Measurements from ENCODE around the gene TBC1D22B. TPM values are rescaled to one million over a fixed set of nuclear protein-coding genes. Genes with fewer than 3 reads are reported as not detected.
"Not testable (repeated sequence)": the region's sequence is repeated elsewhere in the genome, so short reads cannot be mapped to it uniquely, and the experiment has no call there.

The TBC1D22B gene
- polyA plus RNA-seq, 4 donors, result 6.4 to 11.2 (median 8.6) TPM

GRCh38 chr6:37306624-37307222 lies 49.2 kb downstream of the TBC1D22B start:
- 93 to 94% (median 93%) methylated on average over 4 of the region's 4 CpGs for WGBS, 3 donors
- FAIRE-seq, result no peak

GRCh38 chr6:37307484-37307883 lies 49.9 kb downstream of the TBC1D22B start:
- peaks cover 6 to 21% (median 6%) of the 10 kb centered on the region in 3 donors for H3K36me3 ChIP-seq (ENCODE audit: control insufficient read depth in 3 of 3, insufficient read depth in 2 of 3, low read depth in 1 of 3, low read length in 3 of 3)
- not testable (repeated sequence) for DNase-seq; H3K4me3 ChIP-seq (ENCODE audit: low read depth in 1 of 3, low read length in 3 of 3); H3K27ac ChIP-seq (ENCODE audit: low read depth in 1 of 3, low read length in 2 of 3); H3K27me3 ChIP-seq (ENCODE audit: control insufficient read depth in 3 of 3, insufficient read depth in 3 of 3, low read length in 3 of 3); H3K4me1 ChIP-seq (ENCODE audit: control insufficient read depth in 3 of 3, insufficient read depth in 2 of 3, low read depth in 1 of 3, low read length in 2 of 3); H3K9me3 ChIP-seq (ENCODE audit: control insufficient read depth in 2 of 2, insufficient read depth in 1 of 2, low read depth in 1 of 2, low read length in 1 of 2); FAIRE-seq
- 88 to 91% (median 89%) methylated on average over 10 of the region's 10 CpGs for WGBS, 3 donors

More at GRCh38 chr6:37306624-37307222, 49.2 kb downstream of the TBC1D22B start:
- H3K36me3 ChIP-seq (ENCODE audit: control insufficient read depth in 3 of 3, insufficient read depth in 2 of 3, low read depth in 1 of 3, low read length in 3 of 3), result peaks cover 6 to 26% (median 12%) of the 10 kb centered on the region in 3 donors
- no peak overlapping the region for H3K27ac ChIP-seq (ENCODE audit: low read depth in 1 of 3, low read length in 2 of 3)
- H3K9me3 ChIP-seq (ENCODE audit: control insufficient read depth in 2 of 2, insufficient read depth in 1 of 2, low read depth in 1 of 2, low read length in 1 of 2), result no peaks in the 10 kb centered on the region
- H3K4me3 ChIP-seq (ENCODE audit: low read depth in 1 of 3, low read length in 3 of 3), result no peak overlapping the region
- H3K4me1 ChIP-seq (ENCODE audit: control insufficient read depth in 3 of 3, insufficient read depth in 2 of 3, low read depth in 1 of 3, low read length in 2 of 3), result peaks cover 0 to 3% (median 0%) of the 10 kb centered on the region in 3 donors
- DNase-seq, result no peak
- H3K27me3 ChIP-seq (ENCODE audit: control insufficient read depth in 3 of 3, insufficient read depth in 3 of 3, low read length in 3 of 3), result no peaks in the 10 kb centered on the region

GRCh38 chr6:37308069-37308815 lies 50.7 kb downstream of the TBC1D22B start:
- no peaks in the 10 kb centered on the region for H3K27me3 ChIP-seq (ENCODE audit: control insufficient read depth in 3 of 3, insufficient read depth in 3 of 3, low read length in 3 of 3)
- peaks cover 0 to 3% (median 0%) of the 10 kb centered on the region in 3 donors for H3K4me1 ChIP-seq (ENCODE audit: control insufficient read depth in 3 of 3, insufficient read depth in 2 of 3, low read depth in 1 of 3, low read length in 2 of 3)
- no peak overlapping the region for H3K4me3 ChIP-seq (ENCODE audit: low read depth in 1 of 3, low read length in 3 of 3)
- H3K36me3 ChIP-seq (ENCODE audit: control insufficient read depth in 3 of 3, insufficient read depth in 2 of 3, low read depth in 1 of 3, low read length in 3 of 3), result peaks cover 2 to 26% (median 6%) of the 10 kb centered on the region in 3 donors
- no peak overlapping the region for H3K27ac ChIP-seq (ENCODE audit: low read depth in 1 of 3, low read length in 2 of 3)
- WGBS, 3 donors, result 57 to 79% (median 75%) methylated on average over 5 of the region's 5 CpGs
- no peak for FAIRE-seq
- H3K9me3 ChIP-seq (ENCODE audit: control insufficient read depth in 2 of 2, insufficient read depth in 1 of 2, low read depth in 1 of 2, low read length in 1 of 2), result no peaks in the 10 kb centered on the region
- DNase-seq, result peak in 1 of 2 donors; percentile 16

- H3K36me3 ChIP-seq (ENCODE audit: control insufficient read depth in 3 of 3, insufficient read depth in 2 of 3, low read depth in 1 of 3, low read length in 3 of 3), result peaks cover 0 to 29% (median 5%) of the 10 kb centered on the region in 3 donors
- no peak for DNase-seq
- H3K27ac ChIP-seq (ENCODE audit: low read depth in 1 of 3, low read length in 2 of 3), result no peak overlapping the region
- WGBS, 3 donors, result 94 to 100% (median 96%) methylated on average over 1 of the region's 1 CpG
- no peak overlapping the region for H3K4me3 ChIP-seq (ENCODE audit: low read depth in 1 of 3, low read length in 3 of 3)
- H3K27me3 ChIP-seq (ENCODE audit: control insufficient read depth in 3 of 3, insufficient read depth in 3 of 3, low read length in 3 of 3), result no peaks in the 10 kb centered on the region
- FAIRE-seq, result no peak
- no peaks in the 10 kb centered on the region for H3K9me3 ChIP-seq (ENCODE audit: control insufficient read depth in 2 of 2, insufficient read depth in 1 of 2, low read depth in 1 of 2, low read length in 1 of 2)
- H3K4me1 ChIP-seq (ENCODE audit: control insufficient read depth in 3 of 3, insufficient read depth in 2 of 3, low read depth in 1 of 3, low read length in 2 of 3), result peaks cover 0 to 3% (median 0%) of the 10 kb centered on the region in 3 donors
These were observed 51.5 kb downstream of the TBC1D22B start for GRCh38 chr6:37309046-37309445.

- Histone ChIP-seq H3K4me1 (ENCODE audit: control insufficient read depth in 3 of 3, insufficient read depth in 2 of 3, low read depth in 1 of 3, low read length in 2 of 3) (peaks cover 0 to 3% (median 0%) of the 10 kb centered on the region in 3 donors), H3K27me3 (ENCODE audit: control insufficient read depth in 3 of 3, insufficient read depth in 3 of 3, low read length in 3 of 3) (no peaks in the 10 kb centered on the region), H3K36me3 (ENCODE audit: control insufficient read depth in 3 of 3, insufficient read depth in 2 of 3, low read depth in 1 of 3, low read length in 3 of 3) (peaks cover 0 to 32% (median 5%) of the 10 kb centered on the region in 3 donors), H3K4me3 (ENCODE audit: low read depth in 1 of 3, low read length in 3 of 3) (no peak overlapping the region), H3K27ac (ENCODE audit: low read depth in 1 of 3, low read length in 2 of 3) (no peak overlapping the region), H3K9me3 (ENCODE audit: control insufficient read depth in 2 of 2, insufficient read depth in 1 of 2, low read depth in 1 of 2, low read length in 1 of 2) (no peaks in the 10 kb centered on the region)
- FAIRE-seq (peak; percentile 93), DNase-seq (no peak)
- WGBS, 3 donors, result 64 to 82% (median 70%) methylated on average over 3 of the region's 3 CpGs
These were observed 52.1 kb downstream of the TBC1D22B start for GRCh38 chr6:37309692-37310091.

GRCh38 chr6:37310966-37311365 lies 53.4 kb downstream of the TBC1D22B start:
- no peaks in the 10 kb centered on the region for H3K27me3 ChIP-seq (ENCODE audit: control insufficient read depth in 3 of 3, insufficient read depth in 3 of 3, low read length in 3 of 3)
- H3K9me3 ChIP-seq (ENCODE audit: control insufficient read depth in 2 of 2, insufficient read depth in 1 of 2, low read depth in 1 of 2, low read length in 1 of 2), result no peaks in the 10 kb centered on the region
- peaks cover 0 to 31% (median 3%) of the 10 kb centered on the region in 3 donors for H3K36me3 ChIP-seq (ENCODE audit: control insufficient read depth in 3 of 3, insufficient read depth in 2 of 3, low read depth in 1 of 3, low read length in 3 of 3)
- WGBS, 3 donors, result 86 to 93% (median 88%) methylated on average over 3 of the region's 3 CpGs
- no peak overlapping the region for H3K4me3 ChIP-seq (ENCODE audit: low read depth in 1 of 3, low read length in 3 of 3)
- H3K27ac ChIP-seq (ENCODE audit: low read depth in 1 of 3, low read length in 2 of 3), result no peak overlapping the region
- peaks cover 0 to 3% (median 0%) of the 10 kb centered on the region in 3 donors for H3K4me1 ChIP-seq (ENCODE audit: control insufficient read depth in 3 of 3, insufficient read depth in 2 of 3, low read depth in 1 of 3, low read length in 2 of 3)
- DNase-seq (no peak), FAIRE-seq (no peak)

GRCh38 chr6:37311741-37312473 lies 54.3 kb downstream of the TBC1D22B start:
- DNase-seq (no peak), FAIRE-seq (no peak)
- Histone ChIP-seq H3K4me1 (ENCODE audit: control insufficient read depth in 3 of 3, insufficient read depth in 2 of 3, low read depth in 1 of 3, low read length in 2 of 3) (peaks cover 0 to 3% (median 0%) of the 10 kb centered on the region in 3 donors), H3K27ac (ENCODE audit: low read depth in 1 of 3, low read length in 2 of 3) (no peak overlapping the region), H3K4me3 (ENCODE audit: low read depth in 1 of 3, low read length in 3 of 3) (no peak overlapping the region), H3K36me3 (ENCODE audit: control insufficient read depth in 3 of 3, insufficient read depth in 2 of 3, low read depth in 1 of 3, low read length in 3 of 3) (peaks cover 0 to 35% (median 3%) of the 10 kb centered on the region in 3 donors), H3K27me3 (ENCODE audit: control insufficient read depth in 3 of 3, insufficient read depth in 3 of 3, low read length in 3 of 3) (no peaks in the 10 kb centered on the region), H3K9me3 (ENCODE audit: control insufficient read depth in 2 of 2, insufficient read depth in 1 of 2, low read depth in 1 of 2, low read length in 1 of 2) (no peaks in the 10 kb centered on the region)
- 74 to 100% (median 86%) methylated on average over 2 of the region's 2 CpGs for WGBS, 3 donors

GRCh38 chr6:37313723-37314486 lies 56.3 kb downstream of the TBC1D22B start:
- Histone ChIP-seq H3K36me3 (ENCODE audit: control insufficient read depth in 3 of 3, insufficient read depth in 2 of 3, low read depth in 1 of 3, low read length in 3 of 3) (peaks cover 0 to 45% (median 3%) of the 10 kb centered on the region in 3 donors), H3K27me3 (ENCODE audit: control insufficient read depth in 3 of 3, insufficient read depth in 3 of 3, low read length in 3 of 3) (no peaks in the 10 kb centered on the region), H3K27ac (ENCODE audit: low read depth in 1 of 3, low read length in 2 of 3) (no peak overlapping the region), H3K4me1 (ENCODE audit: control insufficient read depth in 3 of 3, insufficient read depth in 2 of 3, low read depth in 1 of 3, low read length in 2 of 3) (no peaks in the 10 kb centered on the region), H3K9me3 (ENCODE audit: control insufficient read depth in 2 of 2, insufficient read depth in 1 of 2, low read depth in 1 of 2, low read length in 1 of 2) (no peaks in the 10 kb centered on the region), H3K4me3 (ENCODE audit: low read depth in 1 of 3, low read length in 3 of 3) (no peak overlapping the region)
- FAIRE-seq, result no peak
- 92 to 93% (median 92%) methylated on average over 13 of the region's 13 CpGs for WGBS, 3 donors
- no peak for DNase-seq

Data from small intestine (tissue), 7 donors.